Kidney epithelial cell (primary cell): ENCODE data around the gene SFTPB. TPM values are rescaled to one million over a fixed set of nuclear protein-coding genes. Genes with fewer than 3 reads are reported as not detected.

Experiments
- DNase-seq: peaks from one replicate; pipeline ENCODE4 v3.0.0-alpha.2; 2010; ENCODE audit warnings: low read depth
- H3K27me3 ChIP-seq: 2 replicates; pipeline ENCODE4 v1.6.0; 2011; ENCODE audit warnings: low read length; ENCODE audit not compliant: control insufficient read depth, insufficient read depth
- H3K36me3 ChIP-seq: 2 replicates; pipeline ENCODE4 v1.5.1; 2011; ENCODE audit warnings: low read length; ENCODE audit not compliant: control insufficient read depth, insufficient read depth
- H3K4me3 ChIP-seq: 2 replicates; pipeline ENCODE4 v1.5.1; 2011; ENCODE audit warnings: low read depth, mild to moderate bottlenecking, control low read depth, low read length
- total RNA-seq: library from RNA; depleted of rRNA; stranded (reverse); fragments of >200 nt; gene quantifications from 2 replicates; pipeline ENCODE4 v1.2.3, GENCODE V29; 2015
- TF ChIP-seq, protein P1 (sequence below): IDR thresholded peaks from 2 replicates; pipeline ENCODE4 v1.5.1; 2011; ENCODE audit warnings: mild to moderate bottlenecking, moderate library complexity, low read length, control low read depth, inconsistent platforms; ENCODE audit not compliant: insufficient read depth, poor library complexity, severe bottlenecking

SFTPB gene
- total RNA-seq, 1 donor from 2014 or later = not detected

- H3K36me3 ChIP-seq = peaks cover 5% of the 10 kb centered on the region
- TF ChIP-seq, protein P1, sequence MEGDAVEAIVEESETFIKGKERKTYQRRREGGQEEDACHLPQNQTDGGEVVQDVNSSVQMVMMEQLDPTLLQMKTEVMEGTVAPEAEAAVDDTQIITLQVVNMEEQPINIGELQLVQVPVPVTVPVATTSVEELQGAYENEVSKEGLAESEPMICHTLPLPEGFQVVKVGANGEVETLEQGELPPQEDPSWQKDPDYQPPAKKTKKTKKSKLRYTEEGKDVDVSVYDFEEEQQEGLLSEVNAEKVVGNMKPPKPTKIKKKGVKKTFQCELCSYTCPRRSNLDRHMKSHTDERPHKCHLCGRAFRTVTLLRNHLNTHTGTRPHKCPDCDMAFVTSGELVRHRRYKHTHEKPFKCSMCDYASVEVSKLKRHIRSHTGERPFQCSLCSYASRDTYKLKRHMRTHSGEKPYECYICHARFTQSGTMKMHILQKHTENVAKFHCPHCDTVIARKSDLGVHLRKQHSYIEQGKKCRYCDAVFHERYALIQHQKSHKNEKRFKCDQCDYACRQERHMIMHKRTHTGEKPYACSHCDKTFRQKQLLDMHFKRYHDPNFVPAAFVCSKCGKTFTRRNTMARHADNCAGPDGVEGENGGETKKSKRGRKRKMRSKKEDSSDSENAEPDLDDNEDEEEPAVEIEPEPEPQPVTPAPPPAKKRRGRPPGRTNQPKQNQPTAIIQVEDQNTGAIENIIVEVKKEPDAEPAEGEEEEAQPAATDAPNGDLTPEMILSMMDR = no peak
- no peak overlapping the region for H3K4me3 ChIP-seq
- no peaks in the 10 kb centered on the region for H3K27me3 ChIP-seq
- no peak for DNase-seq
Observed at GRCh38 chr2:85652056-85652455, 15.9 kb downstream of the SFTPB start.

GRCh38 chr2:85651097-85651496 is 16.9 kb downstream of the SFTPB start:
- H3K27me3 ChIP-seq = no peaks in the 10 kb centered on the region
- DNase-seq = no peak
- TF ChIP-seq, protein P1 = no peak
- peaks cover 5% of the 10 kb centered on the region for H3K36me3 ChIP-seq
- H3K4me3 ChIP-seq = no peak overlapping the region

- Histone ChIP-seq H3K36me3 (peaks cover 6% of the 10 kb centered on the region), H3K4me3 (no peak overlapping the region), H3K27me3 (no peaks in the 10 kb centered on the region)
- DNase-seq = no peak
- TF ChIP-seq, protein P1 = no peak
Observed at GRCh38 chr2:85650456-85650855, 17.5 kb downstream of the SFTPB start.

- TF ChIP-seq, protein P1 = no peak
- no peak for DNase-seq
- Histone ChIP-seq H3K4me3 (no peak overlapping the region), H3K36me3 (peaks cover 8% of the 10 kb centered on the region), H3K27me3 (no peaks in the 10 kb centered on the region)
Observed at GRCh38 chr2:85649201-85650190, 18.5 kb downstream of the SFTPB start.

- Histone ChIP-seq H3K36me3 (peaks cover 8% of the 10 kb centered on the region), H3K4me3 (no peak overlapping the region), H3K27me3 (no peaks in the 10 kb centered on the region)
- TF ChIP-seq, protein P1 = peak; percentile 61
- no peak for DNase-seq
Observed at GRCh38 chr2:85648619-85649018, 19.4 kb downstream of the SFTPB start.
